K562 (cell line): ENCODE results near the gene RNF217. TPM values are rescaled to one million over a fixed set of nuclear protein-coding genes. Genes with fewer than 3 reads are reported as not detected.

Experiments
- ATAC-seq: fragments of 200-7000 bp; cut with Tn5 transposase; 3 replicates; pipeline ENCODE4 v1.9.1; 2020; ENCODE audit warnings: moderate library complexity
- BruUV-seq: library from RNA; stranded (reverse); fragments of 400-500 nt; replicated peaks from 2 replicates; lab custom pipeline; 2021; lab: Mats Ljungman, UMichigan
- CTCF ChIA-PET: fragments of 300-600 bp; formaldehyde crosslinking; extraction: SDS; loops from one replicate; lab custom pipeline; 2021; ENCODE audit warnings: low intra/inter-chr PET ratio; lab: Yijun Ruan, JAX
- POLR2A ChIA-PET: fragments of 300-600, 350-650 bp; sonication (Branson Sonifier 250); formaldehyde crosslinking; extraction: SDS; loops from one replicate; lab custom pipeline; 2021; ENCODE audit warnings: antibody characterized with exemption, inconsistent platforms; lab: Yijun Ruan, JAX
- DNase-seq, 4 experiments: peaks; one replicate each; pipeline versions ENCODE4 v3.0.0 to v3.0.0-alpha.2; 2011 to 2018; ENCODE audit warnings: low spot score in 3 of 4, mixed read lengths in 3 of 4; ENCODE audit errors: extremely low read depth in 1 of 4
- FAIRE-seq: peaks from 2 replicates; lab custom pipeline; 2011; peaks lifted over from hg19 to GRCh38; lab: Jason Lieb, UNC
- H2AFZ ChIP-seq: 2 replicates; pipeline ENCODE4 v1.6.0; 2011; ENCODE audit warnings: low read depth, low read length, control low read depth, inconsistent platforms
- H3K27ac ChIP-seq: fragments of 200-600 bp; 3 replicates; pipeline ENCODE4 v1.8.0; 2011; ENCODE audit warnings: low read depth, mild to moderate bottlenecking, control low read depth, inconsistent platforms, low read length, moderate library complexity, mixed read lengths; ENCODE audit errors: extremely low read depth
- H3K27me3 ChIP-seq, 2 experiments: fragments of 300-600 bp in 1 of 2; 2 replicates in 1 of 2; 3 replicates in 1 of 2; pipeline versions ENCODE4 v1.6.0 to v1.8.0; 2011; ENCODE audit warnings: inconsistent platforms in 2 of 2, low read length in 2 of 2, mild to moderate bottlenecking in 1 of 2, mixed read lengths in 1 of 2, moderate library complexity in 1 of 2; ENCODE audit not compliant: control insufficient read depth in 2 of 2, insufficient read depth in 2 of 2
- H3K36me3 ChIP-seq: fragments of 300-600 bp; 3 replicates; pipeline ENCODE4 v1.8.0; 2011; ENCODE audit warnings: mild to moderate bottlenecking, low read length, inconsistent platforms; ENCODE audit not compliant: control insufficient read depth, insufficient read depth
- H3K4me1 ChIP-seq, 2 experiments: fragments of 200-600 bp in 1 of 2; replicated peaks in 1 of 2; 2 replicates in 1 of 2; 3 replicates in 1 of 2; pipeline versions ENCODE4 v1.5.1 to v1.8.0; 2011; ENCODE audit warnings: inconsistent platforms in 2 of 2, low read length in 2 of 2, mild to moderate bottlenecking in 1 of 2, mixed read lengths in 1 of 2, moderate library complexity in 1 of 2; ENCODE audit not compliant: control insufficient read depth in 2 of 2, insufficient read depth in 2 of 2
- H3K4me2 ChIP-seq: 2 replicates; pipeline ENCODE4 v1.6.1; 2011; ENCODE audit warnings: low read length, control low read depth, inconsistent platforms, mixed read lengths; ENCODE audit not compliant: insufficient read depth
- H3K4me3 ChIP-seq: fragments of 200-600 bp; sonication (generic), shearing (Covaris generic); 2 replicates; pipeline ENCODE4 v1.5.1; 2016; ENCODE audit warnings: control low read depth, inconsistent platforms
- H3K79me2 ChIP-seq: fragments of 200-600 bp; 3 replicates; pipeline ENCODE4 v1.8.0; 2011; ENCODE audit warnings: low read length, inconsistent platforms; ENCODE audit not compliant: control insufficient read depth, insufficient read depth
- H3K9ac ChIP-seq, 2 experiments: 2 replicates each; pipeline versions ENCODE4 v1.6.0 to v1.6.1; 2011; ENCODE audit warnings: low read depth in 2 of 2, low read length in 2 of 2, control low read depth in 1 of 2, inconsistent platforms in 1 of 2, mild to moderate bottlenecking in 1 of 2, mixed read lengths in 1 of 2; ENCODE audit not compliant: insufficient read depth in 1 of 2
- H3K9me1 ChIP-seq: one replicate; pipeline ENCODE4 v1.6.0; 2011; ENCODE audit warnings: inconsistent platforms, mild to moderate bottlenecking, low read length, moderate library complexity; ENCODE audit not compliant: control insufficient read depth, insufficient read depth
- H3K9me3 ChIP-seq: replicated peaks from 2 replicates; pipeline ENCODE4 v1.5.1; 2011; ENCODE audit warnings: low read depth, low read length, inconsistent platforms; ENCODE audit not compliant: control insufficient read depth, insufficient read depth
- H4K20me1 ChIP-seq: replicated peaks from 2 replicates; pipeline ENCODE4 v1.6.1; 2011; ENCODE audit warnings: low read length, inconsistent platforms, mixed read lengths; ENCODE audit not compliant: control insufficient read depth, insufficient read depth
- FOXP1 ChIP-seq: sonication (generic); formaldehyde crosslinking; IDR thresholded peaks from 2 replicates; pipeline ENCODE4 v1.8.0; 2022; ENCODE audit warnings: mild to moderate bottlenecking, missing genetic modification reagents
- PRDM10 ChIP-seq: fragments of 450-650 bp; IDR thresholded peaks from 2 replicates; pipeline ENCODE4 v1.6.1; 2018; ENCODE audit not compliant: partially characterized antibody
- RBM39 ChIP-seq: fragments of 200-400 bp; formaldehyde crosslinking; optimal IDR thresholded peaks from 2 replicates; pipeline ENCODE3; 2018; ENCODE audit warnings: low read depth, low read length
- REST ChIP-seq, 2 experiments: fragments of 450-650 bp; formaldehyde crosslinking in 1 of 2; IDR thresholded peaks; 2 replicates each; pipeline versions ENCODE4 v1.4.0 to v1.6.1; 2014 to 2020; ENCODE audit warnings: mild to moderate bottlenecking in 2 of 2, borderline replicate concordance in 1 of 2, low read depth in 1 of 2
- TAL1 ChIP-seq: fragments of 450-650 bp; IDR thresholded peaks from 2 replicates; pipeline ENCODE4 v1.6.1; 2016; ENCODE audit warnings: mild to moderate bottlenecking
- ZMIZ1 ChIP-seq, 2 experiments: fragments of 150-350 bp in 1 of 2; IDR thresholded peaks; 2 replicates each; pipeline ENCODE4 v1.6.1; 2012 to 2016; ENCODE audit warnings: low read depth in 2 of 2, low read length in 2 of 2, mild to moderate bottlenecking in 1 of 2, moderate library complexity in 1 of 2
- ZNF212 ChIP-seq: fragments of 450-650 bp; formaldehyde crosslinking; IDR thresholded peaks from 2 replicates; pipeline ENCODE4 v1.4.0; 2020; ENCODE audit warnings: mild to moderate bottlenecking
- WGBS: fragments of 100-300 bp; shearing (Covaris generic); methylation state at CpG from one replicate; pipeline ENCODE4 v1.1.6; 2016; ENCODE audit warnings: low coverage, mixed read lengths; ENCODE audit not compliant: insufficient coverage; ENCODE audit errors: missing lambda C conversion rate; 5-methylcytosine and 5-hydroxymethylcytosine counted together
- in situ Hi-C: fragments of 300-500 bp; cut with MboI; formaldehyde crosslinking; loops from 4 replicates; pipeline ENCODE4 v1.15.0; 2018; ENCODE audit warnings: inconsistent platforms, mixed read lengths
- intact Hi-C: fragments of 100-400 bp; cut with micrococcal nuclease; formaldehyde crosslinking; loops from 2 replicates; pipeline ENCODE4 v1.14.2; 2022
- polyA plus RNA-seq, 8 experiments: library from polyadenylated mRNA; depleted of rRNA in 4 of 8; stranded (reverse) in 5 of 8; unstranded in 3 of 8; fragments of >200 nt; fragmentation: Nextera tagmentation in 2 of 8; fragmentation: Illumina TruSeq in 1 of 8; extraction: Ambion mirVana in 2 of 8; extraction: Trizol in 1 of 8; gene quantifications; 2 replicates each; pipeline versions ENCODE4 v1.2.1 to v1.2.3, GENCODE V29; 2011 to 2014; ENCODE audit warnings: inconsistent platforms in 1 of 8, missing spikeins in 1 of 8
- total RNA-seq, 7 experiments: library from RNA; depleted of rRNA in 6 of 7; stranded (reverse); fragments of >200 nt in 6 of 7; fragmentation: Illumina TruSeq in 2 of 7; extraction: Trizol in 2 of 7; gene quantifications; 2 replicates each; pipeline versions ENCODE4 v1.2.1 to v1.2.3, GENCODE V29; 2011 to 2021; ENCODE audit warnings: low replicate concordance in 1 of 7

RNF217 gene
- total and polyA plus RNA-seq, 9 of the 15 experiments (the other 6 are each of a cell fraction or from before 2014, with no cell fraction given): 2.9 to 25.6 (median 12.0) TPM

GRCh38 chr6:124970243-124970642 is 8.0 kb downstream of the RNF217 start:
- 80% methylated on average over 5 of the region's 5 CpGs for WGBS
- no TSS peak for BruUV-seq
- Histone ChIP-seq H3K9ac (no peak overlapping the region), H3K27me3 (no peaks in the 10 kb centered on the region), H3K9me1 (no peaks in the 10 kb centered on the region), H4K20me1 (no peaks in the 10 kb centered on the region), H3K4me3 (no peak overlapping the region), H3K27ac (no peak overlapping the region)
- in situ Hi-C loops: no loop called here
- intact Hi-C loops: no loop called here
- no peak for ATAC-seq
- FAIRE-seq: no peak
- DNase-seq: no peak
- CTCF ChIA-PET: no interaction called here
- TF ChIP-seq ZMIZ1 (IDR thresholded peaks at IDR 0.05; ENCODE audit: low read depth in 2 of 2, low read length in 2 of 2) (no peak), REST (IDR thresholded peaks at IDR 0.05; ENCODE audit: borderline replicate concordance) (no peak), REST (CRISPR knock-in tag; IDR thresholded peaks at IDR 0.05; ENCODE audit: low read depth) (no peak), ZNF212 (CRISPR knock-in tag) (no peak), PRDM10 (no peak), RBM39 (no peak), TAL1 (no peak), FOXP1 (CRISPR knock-in tag) (no peak)
- TF ChIP-seq, all 486 proteins: peak for 0
- H3K79me2 ChIP-seq: peaks cover 98% of the 10 kb centered on the region
- peaks cover 82% of the 10 kb centered on the region for H3K36me3 ChIP-seq
- H2AFZ ChIP-seq: no peak overlapping the region
- peaks cover 4 to 10% of the 10 kb centered on the region in 2 experiments; a peak in 3 of 5 replicates for H3K4me1 ChIP-seq
- H3K9me3 ChIP-seq: no peaks in the 10 kb centered on the region
- no peak overlapping the region for H3K4me2 ChIP-seq
- POLR2A ChIA-PET: no interaction called here
